ENCODE results near the gene ARL15. TPM values are rescaled to one million over a fixed set of nuclear protein-coding genes. Genes with fewer than 3 reads are reported as not detected.

The ARL15 gene
- total RNA-seq, 2 experiments from 2014 or later, result 5.7 to 6.3 TPM

- ChIA-PET POLR2A (no interaction called here), CTCF (interaction anchor here (1.1 kb wide), 1 partner anchor 15 kb away, joined by 5 read pairs; no protein-coding TSS in a partner anchor)
- peaks cover 1% of the 10 kb centered on the region for H3K36me3 Mint-ChIP-seq (ENCODE audit: low read depth)
- intact Hi-C loops (cut with micrococcal nuclease), result no loop called here
- no peaks in the 10 kb centered on the region for H3K4me1 Mint-ChIP-seq (ENCODE audit: low read depth)
- no peak overlapping the region for H3K27ac Mint-ChIP-seq
- TF ChIP-seq CTCF (IDR thresholded peaks at IDR 0.05), result no peak
- H3K9me3 Mint-ChIP-seq, result no peaks in the 10 kb centered on the region
- ATAC-seq (no peak), DNase-seq (no peak)
- H3K4me3 Mint-ChIP-seq, result no peak overlapping the region
- H3K27me3 Mint-ChIP-seq, result no peaks in the 10 kb centered on the region
Observed at GRCh38 chr5:53970475-53970874, 339.9 kb downstream of the ARL15 start.

GRCh38 chr5:53969176-53969730 lies 341.1 kb downstream of the ARL15 start:
- H3K27ac Mint-ChIP-seq, result no peak overlapping the region
- intact Hi-C loops (cut with micrococcal nuclease), result no loop called here
- H3K27me3 Mint-ChIP-seq, result no peaks in the 10 kb centered on the region
- POLR2A ChIA-PET, result no interaction called here
- no peaks in the 10 kb centered on the region for H3K4me1 Mint-ChIP-seq (ENCODE audit: low read depth)
- no peak overlapping the region for H3K4me3 Mint-ChIP-seq
- peaks cover 1% of the 10 kb centered on the region for H3K36me3 Mint-ChIP-seq (ENCODE audit: low read depth)
- no peaks in the 10 kb centered on the region for H3K9me3 Mint-ChIP-seq
- DNase-seq (no peak), ATAC-seq (no peak)
- TF ChIP-seq CTCF (IDR thresholded peaks at IDR 0.05), result no peak
- CTCF ChIA-PET, result no interaction called here

GRCh38 chr5:53965459-53965858 lies 344.9 kb downstream of the ARL15 start:
- peaks cover 6% of the 10 kb centered on the region for H3K36me3 Mint-ChIP-seq (ENCODE audit: low read depth)
- DNase-seq, result no peak
- H3K9me3 Mint-ChIP-seq, result peaks cover 1% of the 10 kb centered on the region
- no peak overlapping the region for H3K4me3 Mint-ChIP-seq
- ChIA-PET CTCF (interaction anchor here (1.1 kb wide), 1 partner anchor 204 kb away, joined by 3 read pairs; no protein-coding TSS in a partner anchor), POLR2A (no interaction called here)
- H3K4me1 Mint-ChIP-seq (ENCODE audit: low read depth), result no peaks in the 10 kb centered on the region
- no peak for TF ChIP-seq CTCF (IDR thresholded peaks at IDR 0.05)
- no peak overlapping the region for H3K27ac Mint-ChIP-seq
- no peaks in the 10 kb centered on the region for H3K27me3 Mint-ChIP-seq
- intact Hi-C loops (cut with micrococcal nuclease), result no loop called here
- no peak for ATAC-seq

- H3K27me3 Mint-ChIP-seq, result no peaks in the 10 kb centered on the region
- ATAC-seq (no peak), DNase-seq (no peak)
- CTCF ChIA-PET, result no interaction called here
- H3K4me3 Mint-ChIP-seq, result no peak overlapping the region
- H3K36me3 Mint-ChIP-seq (ENCODE audit: low read depth), result peaks cover 14% of the 10 kb centered on the region
- POLR2A ChIA-PET, result no interaction called here
- peaks cover 6% of the 10 kb centered on the region for H3K9me3 Mint-ChIP-seq
- intact Hi-C loops (cut with micrococcal nuclease), result no loop called here
- no peaks in the 10 kb centered on the region for H3K4me1 Mint-ChIP-seq (ENCODE audit: low read depth)
- no peak for TF ChIP-seq CTCF (IDR thresholded peaks at IDR 0.05)
- H3K27ac Mint-ChIP-seq, result no peak overlapping the region
Observed at GRCh38 chr5:53963958-53964357, 346.4 kb downstream of the ARL15 start.

- ChIA-PET CTCF (interaction anchor here (0.8 kb wide), 1 partner anchor 484 kb away, joined by 3 read pairs; no protein-coding TSS in a partner anchor), POLR2A (no interaction called here)
- Mint-ChIP-seq H3K36me3 (ENCODE audit: low read depth) (peaks cover 18% of the 10 kb centered on the region), H3K4me1 (ENCODE audit: low read depth) (no peaks in the 10 kb centered on the region), H3K27ac (no peak overlapping the region), H3K27me3 (no peaks in the 10 kb centered on the region), H3K4me3 (no peak overlapping the region), H3K9me3 (peaks cover 12% of the 10 kb centered on the region)
- DNase-seq (no peak), ATAC-seq (no peak)
- TF ChIP-seq CTCF (IDR thresholded peaks at IDR 0.05), result no peak
- intact Hi-C loops (cut with micrococcal nuclease), result no loop called here
Observed at GRCh38 chr5:53962306-53962705, 348.1 kb downstream of the ARL15 start.

All from activated CD8-positive, alpha-beta T cell treated with anti-CD3 and anti-CD28 coated beads for 36 hours (primary cell).